Ovary (tissue), 9 donors: ENCODE data around the gene SCN2B. TPM values are rescaled to one million over a fixed set of nuclear protein-coding genes. Genes with fewer than 3 reads are reported as not detected.

ENCODE experiments used
- DNase-seq, 5 donors: peaks; one replicate each; pipeline ENCODE4 v3.0.0-alpha.2; 2019 to 2020
- H3K27ac ChIP-seq, 2 donors: fragments of 200-600 bp; one replicate each; pipeline versions ENCODE4 v1.5.1 to v1.8.0; 2019 to 2022
- H3K27me3 ChIP-seq: fragments of 200-600 bp; one replicate; pipeline ENCODE4 v1.8.0; 2022
- H3K36me3 ChIP-seq: fragments of 200-600 bp; sonication (generic); one replicate; pipeline ENCODE4 v1.5.1; 2019
- H3K4me1 ChIP-seq: one replicate; pipeline ENCODE4 v1.8.1; 2013; ENCODE audit warnings: mild to moderate bottlenecking, moderate library complexity; ENCODE audit not compliant: insufficient read depth
- H3K4me3 ChIP-seq: fragments of 200-600 bp; sonication (generic); one replicate; pipeline ENCODE4 v1.5.1; 2017
- H3K9me3 ChIP-seq, 2 donors: fragments of 200-600 bp in 1 of 2; sonication (generic) in 1 of 2; one replicate each; pipeline versions ENCODE4 v1.5.1 to v1.8.1; 2013 to 2019; ENCODE audit warnings: mild to moderate bottlenecking in 1 of 2, moderate library complexity in 1 of 2
- EP300 ChIP-seq: sonication (generic); formaldehyde crosslinking; IDR thresholded peaks from one replicate; pipeline ENCODE4 v1.6.1; 2017; ENCODE audit warnings: antibody characterized with exemption
- POLR2A ChIP-seq: fragments of 450-650 bp; IDR thresholded peaks from one replicate; pipeline ENCODE4 v1.6.1; 2017; ENCODE audit warnings: antibody characterized with exemption, mild to moderate bottlenecking, moderate library complexity
- WGBS, 3 donors: extraction: QIAGEN DNeasy Blood & Tissue Kit in 1 of 3; methylation state at CpG; one replicate each; pipeline versions ENCODE4 v1.1.5 to v1.1.7; 2013 to 2017; 5-methylcytosine and 5-hydroxymethylcytosine counted together
- intact Hi-C, 4 donors: fragments of 100-400 bp; cut with DNase I; formaldehyde crosslinking; loops; one replicate each; pipeline versions ENCODE4 v1.11.0 to v1.15.1; 2022 to 2023
- polyA plus RNA-seq, 2 donors: library from polyadenylated mRNA; stranded (reverse); fragments of 200-250 nt in 1 of 2; fragments of 350-450 nt in 1 of 2; fragmentation: Illumina TruSeq in 1 of 2; extraction: RNeasy Lipid Tissue Mini Kit (QIAGEN cat#74804) in 1 of 2; gene quantifications; one replicate each; pipeline ENCODE4 v1.2.3, GENCODE V29; 2013 to 2014
- total RNA-seq, 7 donors: library from RNA; depleted of rRNA in 2 of 7; stranded (reverse); fragments of >200 nt in 2 of 7; fragmentation: NEBNext Ultra II Directional in 3 of 7; extraction: Animal tissue kit (Norgen Biotek cat#: 25700) in 3 of 7; gene quantifications; one replicate each; pipeline versions ENCODE4 v1.1.0 to v1.2.4, GENCODE V29; 2016 to 2023
- TF ChIP-seq, protein P1 (sequence below), 3 donors: fragments of 450-650 bp in 2 of 3; fragments of 200-600 bp in 1 of 3; IDR thresholded peaks; one replicate each; pipeline versions ENCODE4 v1.5.1 to v1.8.0; 2016 to 2022; ENCODE audit warnings: antibody characterized with exemption in 3 of 3, mild to moderate bottlenecking in 1 of 3
- donor health status: DM: no; HTN: no; CAD: no; lungs with moderate emphysema.
- donor health status: DM: no; HTN: no; CAD: no.
- donor health status: Bipolar disorder and iron deficiency.
- donor health status: DM: yes; HTN: yes; CAD: no.
- donor health status: DM: no; HTN: no; CAD: no.
- donor health status: DM: yes; HTN: yes; CAD: no.

The SCN2B gene
- total and polyA plus RNA-seq, 9 donors: 0.11 to 2.1 (median 0.38) TPM

DNA sequence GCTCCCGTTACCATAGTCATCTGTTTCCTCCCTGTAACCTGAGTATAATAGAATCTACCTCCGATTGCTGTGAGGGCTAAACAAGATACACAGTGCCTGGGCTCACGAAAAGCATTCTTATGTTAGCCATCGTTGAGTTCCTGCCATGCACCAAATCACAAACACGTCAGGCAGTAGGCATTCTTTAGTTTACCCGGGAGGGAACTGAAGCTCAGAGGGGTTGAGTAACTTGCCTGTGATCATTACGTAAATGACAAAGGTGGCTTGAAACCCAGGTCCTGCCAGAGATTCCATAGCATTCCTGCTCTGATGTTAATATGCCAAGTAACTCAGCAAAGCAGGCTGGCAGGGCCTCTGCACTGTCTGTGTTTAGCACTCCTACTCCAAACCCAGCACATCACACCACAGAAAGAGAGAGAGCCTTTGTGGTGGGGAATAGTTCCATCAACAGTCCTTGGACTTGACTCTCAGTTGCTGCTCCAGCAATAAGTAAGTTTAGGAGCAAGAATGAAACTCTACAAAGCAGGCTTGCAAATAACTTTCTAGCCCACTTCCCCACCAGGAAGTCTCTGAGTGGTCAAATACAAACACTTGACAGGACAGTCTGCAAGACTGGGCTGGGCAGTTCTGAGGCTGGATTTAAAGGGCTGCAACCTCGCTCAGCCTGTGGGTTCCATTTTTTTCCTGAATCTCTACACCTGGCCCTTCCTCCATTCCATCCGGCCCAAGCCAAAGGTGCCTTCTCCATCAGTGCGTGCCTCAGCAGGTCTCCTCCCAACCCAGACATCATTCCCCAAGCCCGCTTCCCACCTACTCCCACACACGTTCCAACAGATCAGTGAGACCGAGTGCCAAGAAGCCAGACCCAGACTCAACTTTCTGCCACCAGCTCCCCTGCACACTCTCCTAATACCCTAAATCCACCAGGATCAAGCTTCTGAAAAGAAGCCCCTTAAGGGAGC lies 1.1 kb downstream of the SCN2B start:
- Histone ChIP-seq H3K4me3 (peak overlapping the region; percentile 33), H3K9me3 (no peaks in the 10 kb centered on the region), H3K27me3 (no peaks in the 10 kb centered on the region), H3K27ac (no peak overlapping the region), H3K36me3 (no peaks in the 10 kb centered on the region), H3K4me1 (no peaks in the 10 kb centered on the region)
- intact Hi-C loops: no loop called here
- no peak for DNase-seq
- TF ChIP-seq EP300 (no peak), POLR2A (no peak)
- TF ChIP-seq, protein P1, sequence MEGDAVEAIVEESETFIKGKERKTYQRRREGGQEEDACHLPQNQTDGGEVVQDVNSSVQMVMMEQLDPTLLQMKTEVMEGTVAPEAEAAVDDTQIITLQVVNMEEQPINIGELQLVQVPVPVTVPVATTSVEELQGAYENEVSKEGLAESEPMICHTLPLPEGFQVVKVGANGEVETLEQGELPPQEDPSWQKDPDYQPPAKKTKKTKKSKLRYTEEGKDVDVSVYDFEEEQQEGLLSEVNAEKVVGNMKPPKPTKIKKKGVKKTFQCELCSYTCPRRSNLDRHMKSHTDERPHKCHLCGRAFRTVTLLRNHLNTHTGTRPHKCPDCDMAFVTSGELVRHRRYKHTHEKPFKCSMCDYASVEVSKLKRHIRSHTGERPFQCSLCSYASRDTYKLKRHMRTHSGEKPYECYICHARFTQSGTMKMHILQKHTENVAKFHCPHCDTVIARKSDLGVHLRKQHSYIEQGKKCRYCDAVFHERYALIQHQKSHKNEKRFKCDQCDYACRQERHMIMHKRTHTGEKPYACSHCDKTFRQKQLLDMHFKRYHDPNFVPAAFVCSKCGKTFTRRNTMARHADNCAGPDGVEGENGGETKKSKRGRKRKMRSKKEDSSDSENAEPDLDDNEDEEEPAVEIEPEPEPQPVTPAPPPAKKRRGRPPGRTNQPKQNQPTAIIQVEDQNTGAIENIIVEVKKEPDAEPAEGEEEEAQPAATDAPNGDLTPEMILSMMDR (IDR thresholded peaks at IDR 0.05): no peak
- WGBS, 3 donors: 45 to 48% (median 47%) methylated on average over 13 of the region's 13 CpGs

DNA sequence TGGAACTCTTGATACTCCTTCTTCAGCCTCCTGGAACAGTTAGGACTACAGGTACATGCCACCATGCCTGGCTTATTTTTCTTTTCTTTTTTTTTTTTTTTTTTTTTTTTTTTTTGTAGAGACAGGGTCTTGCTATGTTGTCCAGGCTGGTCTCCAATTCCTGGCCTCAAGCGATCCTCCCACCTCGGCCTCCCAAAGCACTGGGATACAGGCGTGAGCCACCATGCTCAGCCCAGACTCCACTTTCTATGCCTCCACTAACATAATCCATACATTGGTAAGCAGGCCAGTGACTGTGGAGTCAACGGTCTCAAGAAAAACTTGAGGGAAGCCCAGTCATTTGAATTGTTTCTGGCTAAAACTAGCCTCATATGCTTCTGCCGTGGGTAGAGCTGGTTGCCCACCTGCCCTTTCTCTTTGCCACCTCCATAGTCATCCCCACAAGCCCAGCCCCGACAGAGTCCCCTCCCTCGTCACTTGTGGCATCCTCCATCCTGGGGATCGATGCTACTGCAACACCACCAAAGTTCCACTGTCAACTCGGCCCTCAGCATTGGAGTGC lies 2.4 kb downstream of the SCN2B start:
- Histone ChIP-seq H3K4me3 (no peak overlapping the region), H3K36me3 (no peaks in the 10 kb centered on the region), H3K27me3 (no peaks in the 10 kb centered on the region), H3K27ac (no peak overlapping the region), H3K4me1 (no peaks in the 10 kb centered on the region), H3K9me3 (no peaks in the 10 kb centered on the region)
- intact Hi-C loops: no loop called here
- TF ChIP-seq POLR2A: no peak
- TF ChIP-seq, protein P1 (IDR thresholded peaks at IDR 0.05): no peak
- TF ChIP-seq EP300: no peak
- 87 to 89% (median 87%) methylated on average over 9 of the region's 9 CpGs for WGBS, 3 donors
- DNase-seq: no peak

DNA sequence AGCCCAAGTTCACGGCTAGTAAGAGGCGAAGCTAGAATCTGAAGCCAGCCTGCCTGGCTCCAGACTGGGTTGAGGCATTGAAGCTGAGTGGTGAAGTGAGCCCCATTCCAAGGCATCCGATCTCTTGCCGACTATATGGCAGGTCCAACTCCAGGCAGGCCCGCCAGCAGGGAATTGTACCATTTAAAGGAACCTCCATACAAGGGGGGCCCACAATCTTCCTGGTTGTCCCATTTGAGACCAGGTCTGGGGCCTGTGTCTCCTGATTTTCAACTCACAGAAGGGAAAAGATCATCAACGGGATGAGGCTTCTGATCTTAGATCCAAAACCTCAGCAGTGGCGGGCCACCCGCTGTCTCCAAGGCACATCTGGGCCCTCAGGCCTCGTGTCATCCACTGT lies 4.1 kb downstream of the SCN2B start:
- H3K27me3 ChIP-seq: no peaks in the 10 kb centered on the region
- H3K4me3 ChIP-seq: no peak overlapping the region
- no peaks in the 10 kb centered on the region for H3K4me1 ChIP-seq
- H3K27ac ChIP-seq: no peak overlapping the region
- intact Hi-C loops: no loop called here
- 89 to 93% (median 91%) methylated on average over 9 of the region's 9 CpGs for WGBS, 3 donors
- H3K36me3 ChIP-seq: no peaks in the 10 kb centered on the region
- DNase-seq: no peak
- TF ChIP-seq POLR2A (no peak), EP300 (no peak)
- TF ChIP-seq, protein P1 (IDR thresholded peaks at IDR 0.05): no peak
- no peaks in the 10 kb centered on the region for H3K9me3 ChIP-seq

DNA sequence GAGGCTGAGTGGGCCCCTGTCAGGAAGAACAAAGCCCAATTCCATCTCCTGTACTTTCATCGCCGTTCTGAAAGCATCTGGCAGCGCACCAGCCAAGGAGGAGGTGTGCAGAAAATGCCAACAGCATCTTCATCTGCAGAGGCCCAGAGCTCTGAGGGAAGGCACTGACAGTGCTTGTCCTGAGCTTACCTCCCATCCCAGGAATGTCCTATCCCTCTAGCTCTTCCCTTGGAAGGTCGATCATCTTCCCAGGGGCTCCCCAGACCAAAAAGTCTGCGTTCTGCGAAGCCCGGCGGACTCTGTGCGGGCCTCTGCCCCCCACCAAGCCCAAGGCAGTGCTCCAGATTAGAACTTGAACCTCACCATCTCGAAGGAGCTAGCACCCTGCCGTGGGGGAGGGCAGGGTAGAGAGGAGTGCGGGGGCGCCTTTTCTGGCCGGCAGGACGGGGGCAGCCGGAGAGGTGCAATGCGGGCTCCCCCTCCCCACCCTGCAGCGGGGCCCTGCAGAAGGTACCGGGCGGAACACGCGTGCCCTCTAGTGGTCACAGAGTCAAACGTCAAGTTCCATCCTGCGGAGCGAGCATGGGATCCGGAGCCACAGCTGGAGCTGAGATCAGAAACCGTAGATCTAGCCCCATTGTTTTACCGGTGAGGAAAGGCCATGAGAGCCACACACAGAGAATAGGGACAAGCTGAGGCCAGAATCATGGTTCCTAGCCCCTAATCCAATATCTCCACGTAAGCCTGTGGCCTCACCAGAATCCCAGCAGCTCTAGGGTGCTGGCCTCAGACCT lies 5.0 kb downstream of the SCN2B start:
- Histone ChIP-seq H3K27me3 (no peaks in the 10 kb centered on the region), H3K27ac (no peak overlapping the region), H3K9me3 (no peaks in the 10 kb centered on the region), H3K4me1 (no peaks in the 10 kb centered on the region), H3K4me3 (no peak overlapping the region), H3K36me3 (no peaks in the 10 kb centered on the region)
- intact Hi-C loops: no loop called here
- 7 to 12% (median 8%) methylated on average over 19 to 29 of the region's 29 CpGs for WGBS, 3 donors
- TF ChIP-seq POLR2A (no peak), EP300 (no peak)
- TF ChIP-seq, protein P1 (IDR thresholded peaks at IDR 0.05): peak; percentile 71 to 82 (median 75)
- peak; percentile 61 to 77 (median 74) for DNase-seq
